Activated CD4-positive, CD25-positive, alpha-beta regulatory T cell treated with anti-CD3 and anti-CD28 coated beads, Interleukin-2, amount 50 U/mL, for 24 hours (primary cell): ENCODE measurements around the gene WNT7A.

Source experiments
- ATAC-seq, 2 donors: fragments of 150-1000 bp; cut with Tn5 transposase; one replicate each; pipeline ENCODE4 v1.10.0; 2021; ENCODE audit warnings: mild to moderate bottlenecking in 1 of 2, moderate library complexity in 1 of 2

WNT7A gene

DNA sequence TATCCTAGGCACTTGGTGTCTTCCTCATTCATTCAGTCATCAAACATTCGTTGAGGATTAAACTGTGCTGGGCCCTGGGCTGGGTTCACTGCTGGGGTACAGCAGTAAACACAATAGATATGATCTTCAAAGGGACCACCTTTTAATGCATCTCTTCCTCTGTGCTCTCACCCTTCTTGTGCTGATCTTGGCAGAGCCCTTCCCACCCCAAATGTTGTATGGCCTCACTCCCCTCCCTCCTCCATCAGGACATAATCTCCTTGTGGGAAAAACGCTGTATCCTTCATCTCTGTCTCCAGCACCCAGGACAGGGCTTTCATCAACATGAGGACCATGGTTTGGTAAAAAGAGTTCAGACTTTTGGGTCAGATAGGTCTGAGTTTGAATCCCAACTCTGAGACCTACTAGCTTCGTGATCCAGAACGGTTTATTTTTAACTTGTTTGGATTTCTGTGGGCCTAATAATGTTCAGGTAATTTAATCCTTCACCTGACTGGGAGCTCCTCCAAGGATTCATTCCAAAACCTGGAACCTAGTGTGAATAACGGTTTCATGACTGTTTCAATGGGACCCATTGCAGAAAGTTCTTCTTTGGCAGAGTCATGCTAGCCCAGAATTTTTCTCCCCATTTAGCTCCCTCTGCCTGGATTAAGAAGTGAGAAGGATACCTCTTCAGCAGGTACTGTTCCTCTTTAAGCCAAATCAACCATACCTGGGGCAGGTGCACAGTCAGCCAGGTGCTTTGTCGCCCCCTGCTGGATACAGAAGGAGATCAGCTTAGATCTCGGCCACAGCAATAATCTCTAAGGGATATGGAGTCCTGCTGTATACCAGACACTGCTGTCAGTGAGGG is 5.2 kb upstream of the WNT7A start:
- peak; percentile 58 to 62 for ATAC-seq

DNA sequence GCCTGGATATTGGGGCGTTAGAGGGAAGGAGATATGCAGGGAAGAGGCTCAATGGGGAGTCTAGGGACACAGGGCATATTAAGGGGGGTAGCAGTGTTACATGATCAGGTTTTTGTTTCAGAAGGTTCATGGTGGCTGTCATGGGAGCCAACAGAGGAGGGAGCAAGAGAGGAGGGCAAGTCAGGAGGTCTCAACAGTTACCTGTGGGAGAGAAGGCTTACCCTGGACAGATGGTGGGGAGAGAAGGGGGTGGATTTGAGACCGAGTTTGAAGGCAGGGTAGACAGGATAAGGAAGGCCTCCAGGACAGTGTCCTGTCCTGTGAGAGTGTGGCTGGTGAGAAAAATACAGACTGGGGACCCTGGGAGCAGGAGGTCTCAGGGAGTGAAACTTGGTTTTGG is 3.8 kb upstream of the WNT7A start:
- ATAC-seq: no peak

DNA sequence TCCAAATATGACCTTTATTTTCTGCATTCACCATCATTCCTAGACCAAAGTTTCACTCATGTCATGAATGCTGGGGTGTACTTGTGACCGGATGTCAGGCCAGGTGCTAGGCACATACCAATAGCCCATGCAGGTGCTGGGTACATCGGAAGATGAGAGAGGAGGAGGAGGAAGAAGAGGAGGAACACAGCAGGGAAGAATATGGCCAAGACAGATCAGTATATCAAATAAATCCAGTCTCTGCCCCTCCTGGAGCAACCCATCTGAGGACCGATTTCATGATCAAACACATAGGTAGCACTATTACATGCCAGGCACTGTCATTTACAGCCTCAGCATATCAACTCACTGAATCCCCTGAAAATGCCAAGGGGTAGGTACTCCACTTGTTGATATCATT is 3.0 kb upstream of the WNT7A start:
- no peak for ATAC-seq

DNA sequence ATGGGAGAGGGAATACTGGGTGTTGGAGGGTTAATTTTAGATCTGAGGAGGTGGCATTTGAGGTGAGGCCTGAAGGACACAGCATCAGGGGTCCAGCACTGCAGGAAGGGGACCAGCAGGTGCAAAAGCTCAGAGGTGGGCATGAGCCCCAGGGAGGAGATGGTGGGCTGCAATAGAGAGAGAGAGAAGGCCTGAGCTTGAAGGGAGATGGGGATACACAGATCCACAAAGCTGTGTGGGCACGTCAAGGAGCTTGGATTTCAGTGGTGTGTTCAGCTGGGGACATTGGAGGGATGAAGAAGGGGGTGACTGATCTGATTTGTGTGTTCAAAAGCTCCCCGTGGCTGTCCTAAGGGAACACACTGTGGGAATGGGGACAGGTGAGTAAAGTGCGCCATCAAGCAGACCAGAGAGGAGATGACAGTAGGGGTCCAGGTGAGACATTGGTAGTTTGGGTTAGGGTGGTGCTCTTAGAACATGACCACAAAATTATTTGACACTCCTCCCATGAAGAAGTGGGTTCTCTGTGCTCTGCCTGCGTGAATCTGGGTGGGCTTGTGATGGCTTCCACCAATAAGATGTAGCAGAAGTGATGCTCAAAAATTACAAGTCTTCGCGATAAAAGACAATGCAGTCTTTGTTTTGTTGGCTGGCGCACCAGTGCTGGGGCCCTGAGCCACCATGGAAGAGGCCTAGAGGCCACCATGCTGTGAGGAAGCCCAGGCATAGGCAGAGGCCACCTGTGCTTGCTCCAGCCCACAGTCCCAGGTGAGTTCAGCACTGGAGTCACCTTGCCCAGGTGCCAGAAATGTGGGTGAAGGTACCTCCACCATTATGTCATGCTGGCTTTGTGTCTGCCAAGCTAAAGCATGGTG is 1.9 kb upstream of the WNT7A start:
- ATAC-seq: no peak

DNA sequence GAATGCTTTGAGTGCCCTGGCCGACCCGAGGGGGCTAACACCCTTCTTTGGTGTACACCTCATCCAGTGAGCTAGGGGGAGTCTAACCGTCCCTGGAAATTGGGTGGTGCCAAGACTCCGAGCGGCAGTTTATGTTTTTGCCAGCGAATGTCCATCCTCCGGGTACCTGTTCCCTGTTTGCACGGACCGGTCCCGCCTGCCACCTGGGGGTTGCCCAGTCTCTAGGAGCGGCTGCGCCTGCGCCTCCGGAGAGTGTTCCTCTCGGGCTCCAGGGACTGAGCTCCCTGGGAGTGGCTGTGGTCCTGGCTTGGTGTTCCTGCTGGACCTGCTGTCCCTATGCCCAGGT is 913 bp upstream of the WNT7A start:
- no peak for ATAC-seq

DNA sequence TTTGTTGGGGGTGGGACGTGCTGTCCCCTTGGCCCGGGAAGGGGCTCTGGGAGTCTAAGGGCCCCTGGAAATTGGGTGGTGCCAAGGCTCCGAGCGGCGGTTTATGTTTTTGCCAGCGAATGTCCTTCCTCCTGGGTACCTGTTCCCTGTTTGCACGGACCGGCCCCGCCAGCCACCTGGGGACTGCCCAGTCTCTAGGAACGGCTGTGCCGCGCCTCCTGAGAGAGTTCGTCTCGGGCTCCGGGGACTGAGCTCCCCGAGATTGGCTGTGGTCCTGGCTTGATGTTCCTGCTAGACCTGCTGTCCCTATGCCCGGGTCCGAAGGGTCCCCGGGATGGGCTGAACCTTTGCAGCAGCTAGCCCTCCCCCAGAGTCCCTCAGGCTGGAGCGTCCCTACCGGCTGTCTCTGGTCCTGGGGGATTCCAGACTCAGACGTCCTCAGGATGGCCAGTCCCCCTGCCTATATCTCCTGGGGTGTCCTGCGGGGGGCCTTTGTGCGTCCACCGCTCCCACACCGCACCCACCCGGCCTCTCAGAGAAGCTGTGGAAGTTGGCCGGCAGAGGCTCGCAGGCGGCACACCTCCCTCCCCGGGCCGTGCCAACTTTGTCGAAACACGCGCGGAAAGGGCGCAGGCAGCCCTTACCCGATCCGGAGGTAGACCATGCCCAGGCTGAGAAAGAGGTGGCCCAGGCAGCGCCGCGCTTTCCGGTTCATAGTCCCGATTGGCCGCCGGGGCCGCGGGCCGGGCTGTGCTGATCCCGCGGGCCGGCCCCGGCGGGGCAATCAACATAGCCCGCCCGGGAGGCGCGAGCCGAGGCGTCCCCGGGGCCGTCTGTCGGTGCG is 547 bp downstream of the WNT7A start:
- no peak for ATAC-seq

DNA sequence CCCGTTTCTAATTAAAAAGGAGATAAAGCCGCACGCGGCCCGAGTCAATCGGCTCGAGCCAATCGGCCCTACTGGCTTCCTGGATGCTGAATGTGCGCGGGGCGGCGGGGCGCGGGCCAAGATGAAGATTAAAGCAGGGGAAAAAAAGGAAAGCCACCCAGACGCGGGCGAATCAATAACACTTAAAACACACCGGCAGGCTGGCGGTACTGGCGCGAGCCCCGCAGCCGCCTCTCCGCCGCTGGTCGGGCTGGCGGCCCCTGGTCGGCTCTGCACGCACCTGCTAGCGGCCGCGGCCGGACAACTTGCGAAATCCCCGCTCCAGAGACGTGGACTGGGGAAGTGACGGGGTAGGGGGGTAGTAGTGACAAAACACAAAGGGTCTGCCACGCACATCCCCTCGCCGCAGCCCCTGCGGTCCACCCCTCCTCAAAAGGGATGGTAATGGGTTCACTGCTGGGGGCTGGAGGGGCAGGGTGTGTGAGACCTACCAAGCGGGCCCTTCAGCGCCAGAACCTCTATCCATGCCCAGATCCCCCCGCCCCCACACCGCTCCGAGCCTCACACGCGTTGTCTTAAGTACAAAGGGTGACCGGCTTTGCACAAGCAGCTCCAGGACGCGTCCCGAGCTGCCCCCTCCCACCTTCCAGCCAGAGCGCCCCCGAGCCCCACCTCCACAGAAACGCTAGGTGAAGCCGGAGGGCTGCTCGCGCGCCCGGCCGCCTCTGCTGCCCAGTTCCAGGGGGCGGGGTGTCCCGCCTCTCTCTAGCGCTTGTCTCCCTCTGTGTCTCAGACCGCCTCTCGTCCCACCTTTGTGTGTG is 1.4 kb downstream of the WNT7A start:
- no peak for ATAC-seq

DNA sequence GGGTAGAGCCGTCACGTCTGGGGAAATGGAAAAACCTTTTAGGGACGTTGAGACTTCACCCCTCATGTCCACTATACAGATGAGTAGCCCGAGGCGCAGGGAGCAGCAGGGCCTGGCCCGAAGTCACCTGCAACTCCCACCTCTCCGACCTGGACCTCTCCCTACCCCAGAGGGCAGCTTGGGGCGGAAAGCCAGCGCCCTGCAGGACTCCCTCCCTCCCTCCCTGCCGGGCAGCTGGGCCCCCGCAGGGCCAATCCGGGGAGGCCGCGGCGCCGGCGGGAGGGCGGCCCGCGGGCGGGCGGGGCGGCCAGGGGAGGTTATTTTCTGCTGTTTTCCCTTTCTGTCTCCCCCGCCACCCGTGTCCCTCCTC is 2.0 kb downstream of the WNT7A start:
- ATAC-seq: no peak

DNA sequence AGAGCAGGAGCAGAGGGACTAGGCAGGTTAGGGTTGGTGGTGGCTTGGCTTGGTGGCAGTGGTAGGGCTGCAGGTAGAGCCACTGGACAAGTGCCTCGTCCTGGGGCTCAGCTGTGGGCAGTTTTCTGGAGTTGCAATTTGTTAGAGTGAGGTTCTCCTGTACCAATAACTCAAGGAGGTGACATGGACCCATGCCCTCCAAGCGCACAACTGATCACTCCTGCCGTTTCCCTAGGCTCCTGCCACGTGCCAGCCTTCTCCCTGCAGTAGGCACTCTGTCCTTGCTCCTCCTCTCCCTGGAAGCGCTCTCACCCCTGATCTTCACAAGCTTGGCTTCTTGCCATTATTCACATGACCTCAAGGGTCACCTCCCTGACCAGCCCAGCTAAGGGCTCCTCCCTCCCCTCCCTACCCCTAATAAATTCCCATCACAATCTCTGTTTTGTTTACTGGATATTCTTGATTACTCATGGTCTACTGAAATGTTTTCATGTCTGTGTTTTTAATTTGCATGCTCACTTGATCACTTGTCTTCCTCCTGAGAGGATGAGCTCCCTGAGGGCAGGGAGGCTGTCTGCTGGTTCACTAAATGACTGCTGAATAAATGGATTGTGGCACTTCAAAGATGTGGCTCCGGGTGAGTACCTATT is 3.3 kb downstream of the WNT7A start:
- no peak for ATAC-seq

DNA sequence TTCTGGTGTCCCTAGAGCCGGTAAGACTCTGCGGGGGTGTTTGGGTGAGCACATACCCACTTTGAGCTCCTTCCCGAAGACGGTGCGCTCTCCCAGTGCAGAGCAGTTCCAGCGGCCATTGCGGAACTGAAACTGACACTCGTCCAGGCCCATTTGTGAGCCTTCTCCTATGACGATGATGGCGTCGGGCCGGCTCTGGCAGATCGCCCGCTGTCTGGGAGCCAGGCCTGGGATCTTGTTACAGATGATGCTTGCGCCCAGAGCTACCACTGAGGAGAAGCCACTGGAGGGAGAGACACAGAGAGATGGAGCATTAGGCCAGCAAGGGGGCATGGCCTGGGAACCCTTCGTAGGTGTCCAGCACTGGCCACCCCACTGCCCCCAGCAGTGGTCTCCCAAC is 5.0 kb downstream of the WNT7A start:
- ATAC-seq: no peak

DNA sequence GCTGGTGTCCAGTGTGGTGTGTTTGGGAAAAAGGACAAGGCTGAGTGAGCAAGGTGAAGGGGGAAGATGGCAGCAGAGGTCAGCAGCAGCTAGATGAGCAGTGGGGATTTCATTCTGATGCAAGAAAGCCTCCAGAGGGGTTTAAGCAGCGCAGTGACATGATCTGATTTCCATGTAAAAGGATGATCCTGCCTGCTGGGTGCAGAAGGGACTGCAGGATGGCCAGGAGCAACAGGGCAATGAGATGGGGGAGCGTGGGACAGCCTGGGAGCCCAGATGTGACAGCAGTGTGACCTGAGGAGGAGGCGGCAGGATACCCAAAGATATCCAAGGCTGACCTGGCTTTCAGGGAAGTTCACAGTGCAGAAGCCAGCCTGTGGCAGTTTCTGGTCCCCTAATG is 6.1 kb downstream of the WNT7A start:
- no peak for ATAC-seq

DNA sequence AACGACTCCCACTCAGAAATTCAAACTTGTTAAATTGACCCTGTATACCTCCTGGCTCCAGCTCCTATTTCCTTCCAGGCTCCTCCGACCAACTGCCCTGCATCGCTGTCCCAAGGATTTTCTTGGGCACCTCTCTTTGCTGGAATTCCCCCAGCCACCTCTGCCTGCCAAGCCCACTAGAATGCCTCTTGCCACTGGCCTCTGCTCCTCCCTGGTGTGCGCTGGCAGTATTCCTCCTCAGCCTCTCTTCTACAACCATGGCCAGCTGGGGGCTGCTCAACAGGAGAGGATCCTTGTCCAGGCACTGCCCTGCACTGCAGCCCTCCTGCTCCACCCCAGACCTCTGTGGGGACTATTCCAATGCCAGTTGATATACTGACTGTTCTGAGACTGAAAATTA is 7.4 kb downstream of the WNT7A start:
- ATAC-seq: no peak

DNA sequence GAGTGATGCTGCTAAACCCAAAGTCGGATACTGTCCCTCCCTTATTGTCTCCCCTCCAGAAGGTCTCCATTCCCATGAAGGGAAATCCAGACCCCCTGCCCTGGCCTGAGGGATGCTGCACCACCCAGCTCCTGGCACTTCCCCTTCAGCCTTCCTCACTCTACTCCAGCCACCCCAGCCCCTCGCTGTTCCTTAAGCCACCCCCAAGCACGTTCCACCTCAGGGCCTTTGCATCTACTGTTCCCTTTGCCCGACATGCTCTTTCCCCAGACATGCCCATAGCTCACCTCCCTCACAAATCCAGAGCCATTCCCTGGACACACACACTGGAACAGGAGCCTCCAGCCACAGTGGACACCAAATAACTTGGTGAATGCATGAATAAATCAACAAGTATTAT is 8.1 kb downstream of the WNT7A start:
- no peak for ATAC-seq

DNA sequence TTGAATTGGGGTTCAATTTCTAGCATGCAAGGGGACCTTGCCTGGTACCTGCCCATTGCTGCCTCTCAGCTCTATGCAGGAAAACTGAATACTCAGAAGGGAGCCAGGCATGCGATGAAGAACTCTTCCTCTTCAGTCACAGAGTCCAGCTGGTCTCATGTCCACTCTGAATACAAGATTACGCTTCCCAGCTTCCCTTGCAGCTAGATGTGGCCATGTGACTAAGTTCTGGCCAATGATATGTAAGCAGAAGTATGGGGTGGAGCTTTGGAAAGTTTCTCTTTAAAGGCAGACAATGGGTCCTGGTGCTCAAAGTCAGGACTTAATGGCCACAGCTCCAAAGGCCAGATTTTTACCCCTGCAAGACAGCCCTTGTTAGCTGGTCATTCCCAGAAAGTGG is 9.0 kb downstream of the WNT7A start:
- no peak for ATAC-seq

DNA sequence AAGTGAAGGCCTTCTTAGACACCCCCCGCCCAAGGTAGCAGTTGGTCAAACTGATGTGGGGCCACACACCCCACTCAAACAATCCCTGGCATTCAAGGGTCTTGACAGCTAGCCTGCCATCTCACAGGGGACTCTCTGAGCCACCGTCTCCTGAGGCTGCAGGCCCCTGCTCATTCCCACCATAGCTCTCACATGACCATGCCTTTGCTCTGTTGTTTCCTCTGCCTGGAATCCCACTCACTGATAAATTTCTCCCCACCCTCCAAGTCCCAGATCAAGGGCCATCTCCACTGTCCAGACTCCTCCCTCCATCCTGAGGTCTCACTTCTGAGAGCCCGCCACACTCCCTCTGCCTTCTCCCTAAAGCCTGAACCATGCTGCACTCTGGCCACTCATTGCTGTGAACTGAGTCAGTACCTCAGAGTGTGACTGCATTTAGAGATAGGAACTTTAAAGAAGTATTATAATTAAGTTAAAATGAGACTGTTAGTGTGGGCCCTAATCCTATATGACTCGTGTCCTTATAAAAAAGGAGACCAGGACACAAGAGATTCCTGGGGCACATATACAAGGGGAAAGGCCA is 10.0 kb downstream of the WNT7A start:
- no peak for ATAC-seq

DNA sequence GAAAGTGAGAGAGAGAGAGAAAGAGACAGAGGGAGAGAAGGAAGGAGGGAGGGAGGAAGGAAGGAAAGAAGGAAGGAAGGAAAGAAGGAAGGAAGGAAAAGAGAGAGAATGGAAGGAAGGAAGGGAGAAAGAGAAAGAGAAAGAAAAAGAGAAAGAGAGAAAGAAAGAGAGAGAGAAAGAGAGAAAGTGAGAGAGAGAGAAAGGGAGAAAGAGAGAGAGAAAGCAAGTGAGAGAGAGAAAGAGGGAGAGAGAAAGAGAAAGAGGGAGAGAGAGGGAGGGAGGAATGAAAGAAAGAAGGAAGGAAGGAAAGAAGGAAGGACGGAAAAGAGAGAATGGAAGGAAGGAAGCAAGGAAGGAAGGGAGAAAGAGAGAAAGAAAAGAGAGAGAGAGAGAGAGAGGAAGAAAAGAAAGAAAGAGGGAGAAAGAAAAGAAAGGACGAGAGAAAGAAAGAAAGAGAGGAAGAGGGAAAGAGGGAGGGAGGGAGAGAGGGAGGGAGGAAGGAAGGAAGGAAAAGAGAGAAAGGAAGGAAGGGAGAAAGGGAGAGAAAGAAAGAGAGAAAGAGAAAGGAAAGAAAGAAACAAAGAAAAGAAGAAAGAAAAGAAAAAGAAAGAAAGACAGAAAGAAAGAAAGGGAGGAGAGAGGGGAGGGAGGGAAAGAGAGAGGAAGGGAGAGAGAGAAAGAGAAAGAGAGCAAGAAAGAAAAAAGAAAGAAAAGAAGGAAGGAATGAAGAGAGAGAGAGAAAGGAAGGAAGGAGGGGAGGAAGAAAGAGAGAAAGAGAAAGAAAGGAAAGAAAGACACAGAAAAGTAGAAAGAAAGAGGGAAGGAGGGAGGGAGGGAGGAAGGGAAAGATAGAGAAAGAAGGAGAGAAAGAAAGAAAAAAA is 10.8 kb downstream of the WNT7A start:
- no peak for ATAC-seq

DNA sequence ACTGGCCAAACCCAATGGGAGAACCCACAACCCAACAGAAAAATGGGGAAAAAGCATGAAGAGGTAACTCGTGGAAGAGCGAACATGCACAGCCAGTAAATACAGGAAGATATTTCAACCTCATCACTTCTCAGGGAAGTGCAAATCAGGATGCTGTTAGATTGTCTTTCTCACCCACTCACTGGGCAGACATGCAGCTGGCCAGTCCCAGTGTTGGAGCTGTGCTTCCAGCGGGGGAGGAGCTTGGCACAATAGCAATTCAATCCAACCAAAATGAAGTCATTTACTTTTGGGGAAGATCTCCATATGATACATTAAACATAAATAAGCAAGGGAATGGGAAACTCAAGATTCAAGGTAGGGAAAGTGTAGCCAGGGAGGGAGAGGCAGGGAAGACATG is 12.1 kb downstream of the WNT7A start:
- ATAC-seq: no peak

DNA sequence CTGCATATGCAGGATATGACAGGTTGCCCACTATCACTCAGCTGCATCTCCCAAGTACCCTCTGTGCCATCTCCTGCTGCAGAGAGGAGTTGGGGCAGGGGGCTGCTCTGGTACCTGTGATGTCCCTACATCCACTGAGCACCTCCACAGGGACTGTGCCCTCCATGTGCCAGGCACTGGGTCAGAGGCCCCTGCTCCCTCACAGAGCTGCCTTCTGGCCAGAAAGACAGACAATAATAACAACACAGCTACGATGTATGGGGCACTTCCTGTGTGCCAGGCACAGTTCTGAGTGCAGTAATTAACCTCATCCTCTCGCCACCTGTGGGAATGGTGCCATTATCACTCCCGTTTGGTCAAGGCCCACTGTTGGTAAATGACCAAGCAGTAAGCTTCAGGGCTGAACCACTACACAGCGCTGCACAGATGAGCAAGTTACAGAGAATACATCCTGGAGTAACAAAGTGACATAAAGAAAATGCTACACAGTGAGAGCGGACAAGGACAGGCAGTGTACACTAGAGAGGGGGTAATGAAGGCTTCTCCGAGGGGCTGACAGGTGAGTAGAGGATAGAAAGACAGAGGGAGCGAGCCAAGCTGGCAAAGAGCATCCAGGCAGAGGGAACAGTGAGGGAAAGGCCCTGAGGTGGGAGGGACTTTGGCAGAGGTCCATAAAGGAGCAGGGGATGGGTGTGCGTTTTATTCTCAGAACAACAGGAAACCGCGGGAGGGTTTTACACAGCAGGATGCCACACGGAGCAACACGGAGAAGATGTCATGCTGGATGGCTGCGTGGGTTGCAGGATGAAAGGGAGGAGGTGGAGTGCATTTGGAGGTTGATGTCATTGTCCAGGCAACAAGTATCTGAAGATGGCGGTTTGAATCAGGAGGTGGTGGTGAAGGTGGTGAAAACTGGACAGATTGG is 13.6 kb downstream of the WNT7A start:
- peak in 1 of 2 donors; percentile 60 for ATAC-seq

DNA sequence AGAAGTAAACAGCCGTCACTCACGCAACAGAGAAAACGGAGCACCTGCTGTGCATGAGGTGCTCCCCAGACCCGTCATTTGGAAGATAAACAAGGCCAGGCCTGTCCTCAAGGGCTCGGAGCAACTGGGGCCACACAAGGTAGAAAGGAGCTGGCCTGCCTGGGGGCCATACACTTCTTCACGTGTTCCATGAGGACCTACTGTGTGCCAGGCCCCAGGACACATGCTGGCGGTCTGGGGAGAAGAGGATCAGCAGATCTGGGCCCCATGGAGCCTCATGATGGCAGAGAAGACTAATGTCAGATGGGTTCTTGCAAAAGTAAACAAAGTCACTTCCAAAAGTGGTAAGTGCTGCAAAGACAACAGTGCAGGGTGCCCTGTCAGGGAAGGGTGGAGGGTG is 14.3 kb downstream of the WNT7A start:
- ATAC-seq: no peak
